GM19240 (cell line): ENCODE results near the gene RAB3IP.
"Not testable (repeated sequence)": the region's sequence is repeated elsewhere in the genome, so short reads cannot be mapped to it uniquely, and the experiment has no call there.

Experiments used
- DNase-seq: peaks from one replicate; pipeline ENCODE4 v3.0.0; 2011; ENCODE audit warnings: low spot score; ENCODE audit not compliant: insufficient read length

RAB3IP gene

DNA sequence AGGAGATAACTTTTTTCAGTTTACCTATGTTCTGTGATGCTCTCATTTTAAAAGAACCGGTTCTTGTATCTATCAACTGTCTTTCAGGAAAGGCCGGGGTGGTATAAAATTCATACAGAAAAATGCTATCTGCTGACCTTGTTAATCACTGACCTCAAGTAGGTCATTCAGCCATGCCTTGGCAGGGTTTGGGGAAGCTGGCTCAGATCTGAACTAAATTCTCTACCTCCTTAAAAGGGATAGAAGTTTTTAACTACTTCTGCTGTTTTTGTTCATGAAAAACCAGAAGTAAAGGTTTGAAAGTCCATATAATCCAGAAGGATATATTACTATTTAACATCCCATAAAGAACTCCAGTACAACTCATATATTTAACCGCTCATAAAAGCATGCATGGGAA is 96.4 kb downstream of the RAB3IP start:
- no peak for DNase-seq

DNA sequence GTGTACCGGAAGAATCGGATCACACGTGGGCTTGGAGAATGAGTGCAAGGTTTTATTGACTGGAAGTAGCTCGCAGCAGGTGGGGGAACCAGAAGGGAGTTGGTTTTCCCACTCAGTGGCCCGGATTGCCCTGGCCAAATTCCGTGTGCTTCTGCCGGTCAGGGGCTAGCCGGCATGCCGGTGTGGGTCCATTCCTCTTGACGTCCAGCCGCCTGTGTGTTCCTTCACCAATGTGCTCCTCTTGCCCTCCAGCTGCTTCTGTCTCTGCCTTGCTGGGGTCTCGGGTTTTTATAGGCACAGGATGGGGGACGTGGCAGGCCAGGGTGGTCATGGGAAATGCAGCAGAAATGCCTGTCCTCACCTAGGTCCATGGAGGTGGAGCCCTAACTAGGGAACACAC is 97.4 kb downstream of the RAB3IP start:
- no peak for DNase-seq

DNA sequence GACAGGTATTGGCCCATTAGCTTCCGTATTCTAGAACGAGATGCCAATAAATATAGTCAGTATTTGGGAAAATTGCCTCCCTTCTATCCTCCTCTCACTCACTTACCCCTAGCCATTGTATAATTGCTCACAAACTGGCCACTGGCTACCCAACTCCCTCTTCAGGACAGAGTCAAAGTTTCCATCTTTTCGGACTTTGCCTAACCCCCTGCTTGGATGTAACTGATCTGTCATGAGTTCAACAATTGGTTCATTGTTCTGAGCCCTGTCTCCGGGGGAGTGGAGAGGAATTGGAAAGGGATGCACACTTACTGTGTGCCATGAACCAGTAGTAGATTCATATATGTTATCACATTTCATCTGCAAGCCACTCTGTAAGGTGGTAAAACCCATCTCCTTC is 98.5 kb downstream of the RAB3IP start:
- DNase-seq: no peak

DNA sequence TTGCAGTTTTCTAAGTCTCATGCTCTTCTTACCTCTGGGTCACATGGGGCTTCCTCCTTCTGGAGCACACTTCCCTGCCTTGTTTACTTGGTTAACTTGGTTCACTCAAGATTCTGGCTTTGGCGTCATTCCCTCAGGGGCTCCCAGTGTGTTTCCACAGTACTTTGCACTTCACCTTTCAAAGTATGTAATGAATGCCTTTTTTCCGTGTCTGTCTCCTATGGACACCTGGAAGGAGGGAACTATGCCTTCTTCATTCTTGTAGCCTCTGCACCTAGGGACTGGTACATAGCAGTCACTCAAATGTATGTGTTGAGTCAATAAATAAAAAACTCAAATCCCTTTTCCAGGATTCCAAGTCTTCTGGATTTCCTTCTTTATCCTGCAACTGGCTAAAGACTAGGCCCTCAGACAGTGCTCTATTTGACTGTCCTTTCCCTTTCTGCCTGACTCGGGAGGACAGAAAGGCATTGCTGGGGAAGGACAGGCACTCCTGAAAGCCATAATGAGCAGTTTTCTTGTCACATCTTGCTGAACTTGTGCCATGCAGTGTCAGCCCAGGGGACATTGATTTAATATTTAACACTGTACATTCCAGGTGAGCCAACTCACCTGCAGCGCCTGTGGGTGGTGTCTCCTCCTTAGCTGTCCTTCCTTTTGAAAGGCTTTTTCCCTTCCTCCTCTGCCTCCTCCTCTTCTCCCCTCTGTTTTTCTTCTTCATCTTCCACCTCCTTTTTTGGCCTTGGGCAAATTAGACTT is 99.2 kb downstream of the RAB3IP start:
- DNase-seq: no peak

DNA sequence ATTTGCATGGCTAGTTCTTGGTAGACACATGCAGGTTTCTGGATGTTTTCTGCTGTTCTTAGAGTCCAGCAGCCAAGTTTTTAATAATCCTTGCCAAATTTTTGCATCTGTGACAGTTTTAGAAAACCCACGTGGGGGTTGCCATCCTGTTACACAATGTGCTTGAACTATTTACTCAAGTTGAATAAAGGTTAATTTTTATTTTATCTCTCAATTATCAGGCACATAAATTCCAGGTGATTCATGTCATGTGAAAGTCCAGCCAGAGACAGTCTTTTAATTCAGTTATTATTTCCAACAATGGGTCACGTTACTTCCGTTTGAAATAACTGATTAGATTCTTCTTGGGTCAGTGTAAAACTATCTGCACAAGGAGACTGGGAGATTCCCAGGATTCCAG is 102.1 kb downstream of the RAB3IP start:
- DNase-seq: no peak

DNA sequence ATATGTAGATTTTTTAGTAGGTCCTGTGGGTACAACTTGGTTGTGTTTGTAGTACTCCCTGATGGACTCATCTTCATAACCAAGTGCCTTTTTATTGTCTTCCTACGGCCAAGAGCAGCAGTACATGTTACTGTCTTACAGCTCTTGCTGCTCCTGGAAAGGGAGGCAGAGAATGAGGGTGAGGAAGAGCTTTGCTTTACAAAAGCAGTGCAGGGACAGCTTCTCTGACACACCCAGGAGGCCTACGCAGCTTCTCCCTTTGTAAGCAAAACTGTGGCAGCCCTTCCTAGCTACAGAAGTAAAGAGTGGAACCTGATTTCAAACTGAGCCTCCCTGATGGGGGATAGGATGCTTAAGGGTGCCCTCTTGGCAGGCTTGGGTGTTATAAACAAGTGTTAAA is 104.9 kb downstream of the RAB3IP start:
- no peak for DNase-seq

DNA sequence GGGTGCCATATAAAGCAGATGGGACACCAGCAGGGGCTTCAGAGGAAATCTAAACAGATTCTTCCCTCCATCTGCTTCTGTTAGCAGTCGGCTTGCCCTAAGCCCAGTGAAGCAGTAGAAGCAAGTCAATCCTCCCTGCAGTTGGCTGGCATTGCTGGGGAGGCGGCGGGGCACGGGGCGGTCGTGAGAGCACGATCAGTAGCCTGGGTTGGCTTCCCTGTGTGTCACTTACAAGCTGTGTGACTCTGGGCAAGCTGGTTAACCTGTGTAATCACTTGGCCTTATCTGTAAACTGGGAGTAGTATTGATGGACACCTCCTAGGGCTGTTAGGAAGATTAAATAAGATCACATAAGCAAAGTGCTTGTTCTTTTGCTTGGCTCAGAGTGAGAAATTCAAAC is 105.8 kb downstream of the RAB3IP start:
- DNase-seq: no peak

DNA sequence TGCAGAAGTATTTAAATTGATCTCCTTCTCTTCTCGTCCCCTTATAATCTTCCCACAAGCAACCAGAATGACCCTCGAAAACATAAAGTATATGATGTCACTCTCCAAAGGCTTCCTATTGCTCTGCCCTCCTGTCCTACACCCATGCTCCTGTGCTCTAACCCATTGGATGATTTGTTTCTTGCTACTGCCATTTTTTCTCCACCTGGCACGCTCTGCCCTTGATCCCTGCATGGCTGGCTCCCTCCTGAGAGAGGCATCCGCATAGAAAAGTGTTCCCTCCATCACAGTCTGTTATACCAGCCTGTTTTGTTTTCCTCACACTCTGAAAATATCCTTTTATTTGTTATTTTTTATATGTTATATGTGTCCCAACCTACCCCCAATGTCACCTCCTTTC is 106.2 kb downstream of the RAB3IP start:
- no peak for DNase-seq

DNA sequence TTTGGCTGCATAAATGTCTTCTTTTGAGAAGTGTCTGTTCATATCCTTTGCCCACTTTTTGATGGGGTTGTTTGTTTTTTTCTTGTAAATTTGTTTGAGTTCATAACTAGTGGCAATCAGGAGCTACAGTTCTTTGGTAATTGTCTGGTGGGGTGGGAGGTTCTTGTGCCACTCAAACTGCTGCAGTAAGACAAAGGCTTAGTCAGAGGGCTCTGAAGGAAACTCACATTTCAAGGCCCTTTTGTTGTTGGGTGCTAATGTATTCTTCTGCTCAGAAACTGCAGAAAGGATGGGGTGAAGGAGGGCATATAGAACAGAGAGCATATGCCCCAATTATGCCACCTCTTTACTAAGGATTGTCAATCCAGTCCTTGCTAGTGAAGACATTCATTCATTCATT is 108.3 kb downstream of the RAB3IP start:
- DNase-seq: no peak

DNA sequence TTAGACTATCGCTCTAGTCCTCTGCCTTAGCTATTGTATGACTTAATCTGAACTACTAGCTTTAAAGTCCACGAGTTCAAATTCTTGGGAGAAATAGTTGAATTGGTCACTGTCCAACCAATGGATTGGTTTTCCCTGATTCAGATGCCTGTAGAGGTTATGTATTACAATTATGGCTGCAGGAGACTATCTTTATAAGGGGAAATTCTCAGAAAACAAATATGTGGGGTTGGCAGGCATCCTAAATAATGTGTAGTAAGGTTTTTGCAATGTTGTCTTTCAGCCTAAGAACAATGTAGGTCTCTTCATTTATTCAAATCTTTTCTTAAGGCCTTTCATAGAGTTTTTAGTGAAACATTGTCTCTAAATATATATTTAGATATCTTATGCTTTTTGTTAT is 113.3 kb downstream of the RAB3IP start:
- no peak for DNase-seq

DNA sequence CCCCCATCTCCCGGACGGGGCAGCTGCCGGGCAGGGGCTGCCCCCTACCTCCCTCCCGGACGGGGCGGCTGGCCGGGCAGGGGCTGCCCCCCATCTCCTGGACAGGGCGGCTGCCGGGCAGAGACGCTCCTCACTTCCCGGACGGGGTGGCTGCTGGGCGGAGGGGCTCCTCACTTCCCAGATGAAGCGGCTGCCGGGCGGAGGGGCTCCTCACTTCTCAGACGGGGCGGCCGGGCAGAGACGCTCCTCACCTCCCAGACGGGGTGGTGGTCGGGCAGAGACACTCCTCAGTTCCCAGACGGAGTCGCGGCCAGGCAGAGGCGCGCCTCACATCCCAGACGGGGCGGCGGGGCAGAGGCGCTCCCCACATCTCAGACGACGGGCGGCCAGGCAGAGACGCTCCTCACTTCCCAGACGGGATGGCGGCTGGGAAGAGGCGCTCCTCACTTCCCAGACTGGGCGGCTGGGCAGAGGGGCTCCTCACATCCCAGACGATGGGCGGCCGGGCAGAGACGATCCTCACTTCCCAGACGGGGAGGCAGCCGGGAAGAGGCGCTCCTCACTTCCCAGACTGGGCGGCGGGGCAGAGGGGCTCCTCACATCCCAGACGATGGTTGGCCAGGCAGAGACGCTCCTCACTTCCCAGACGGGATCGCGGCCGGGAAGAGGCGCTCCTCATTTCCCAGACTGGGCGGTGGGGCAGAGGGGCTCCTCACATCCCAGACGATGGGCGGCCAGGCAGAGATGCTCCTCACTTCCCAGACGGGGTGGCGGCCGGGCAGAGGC is 114.7 kb downstream of the RAB3IP start:
- DNase-seq: not testable (repeated sequence)

DNA sequence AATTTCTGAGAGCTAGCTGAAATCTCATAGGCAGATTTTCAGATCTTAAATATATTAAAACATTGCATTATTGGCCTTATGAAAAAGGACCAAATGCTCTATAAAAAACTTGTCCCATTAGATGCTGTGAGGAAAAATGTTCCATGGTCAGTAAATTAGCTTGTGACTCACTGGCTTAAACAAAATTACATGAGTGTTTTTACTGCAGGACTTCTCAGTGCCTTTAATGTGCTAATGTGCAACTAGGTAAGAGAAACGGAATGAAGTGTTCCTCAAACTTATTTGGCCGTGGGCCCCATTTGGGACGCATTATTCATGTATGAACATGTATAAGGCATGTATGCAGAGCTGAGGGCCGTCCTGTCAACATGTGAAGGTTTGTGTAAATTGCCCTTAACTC is 128.0 kb downstream of the RAB3IP start:
- DNase-seq: no peak

DNA sequence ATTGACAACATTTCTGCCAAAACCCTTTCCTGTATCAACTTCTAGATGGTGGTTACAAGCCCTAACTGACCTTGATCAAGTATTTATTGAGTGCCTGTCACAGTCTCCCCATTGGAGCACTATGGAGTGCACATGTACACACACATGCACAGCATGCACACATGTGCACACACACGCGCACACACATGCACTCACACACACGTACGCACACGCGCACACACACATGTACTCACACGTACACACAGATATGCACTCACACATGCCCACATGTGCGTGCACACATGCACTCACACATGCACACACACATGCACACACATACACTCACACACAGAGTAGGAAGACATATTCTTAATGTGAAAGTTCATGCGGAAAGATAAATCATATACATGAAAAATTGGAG is 130.0 kb downstream of the RAB3IP start:
- DNase-seq: no peak

DNA sequence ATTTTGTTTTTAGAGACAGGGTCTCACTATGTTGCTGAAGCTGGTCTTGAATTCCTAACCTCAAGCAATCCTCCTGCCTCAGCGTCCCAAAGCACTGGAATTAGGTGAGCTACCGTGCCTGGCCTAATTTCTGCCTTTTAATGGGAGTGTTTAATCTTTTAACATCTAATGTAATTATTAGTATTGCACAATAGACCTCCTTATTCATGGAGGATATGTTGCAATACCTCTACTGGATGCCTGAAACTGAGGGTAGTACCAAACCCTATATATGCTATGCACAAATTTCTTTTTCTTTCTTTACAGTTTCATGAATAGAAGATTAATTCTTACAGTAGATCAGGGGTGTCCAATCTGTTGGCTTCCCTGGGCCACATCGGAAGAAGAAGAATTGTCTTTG is 134.1 kb downstream of the RAB3IP start:
- DNase-seq: no peak
